GM12878 (cell line): Measurements from ENCODE around the gene SLX4IP. TPM values are rescaled to one million over a fixed set of nuclear protein-coding genes. Genes with fewer than 3 reads are reported as not detected.
A peak's percentile ranks its signal among the peaks of the same experiment; 100 is the strongest.

Experiments used
- ATAC-seq: fragments of 200-7000 bp; cut with Tn5 transposase; 3 replicates; pipeline ENCODE4 v1.9.1; 2020; ENCODE audit warnings: mild to moderate bottlenecking, moderate library complexity
- BruUV-seq: library from RNA; stranded (reverse); fragments of 400-500 nt; replicated peaks from 2 replicates; lab custom pipeline; 2021; lab: Mats Ljungman, UMichigan
- CTCF ChIA-PET: fragments of 300-600 bp; sonication (Branson Sonifier 250); formaldehyde crosslinking; extraction: SDS; loops from one replicate; lab custom pipeline; 2021; ENCODE audit warnings: inconsistent platforms; lab: Yijun Ruan, JAX
- POLR2A ChIA-PET: fragments of 350-600 bp; formaldehyde crosslinking; extraction: SDS; loops from one replicate; lab custom pipeline; 2021; ENCODE audit warnings: inconsistent platforms; lab: Charles Lee
- RAD21 ChIA-PET: fragments of 300-600 bp; sonication (Branson Sonifier 250); formaldehyde crosslinking; loops from one replicate; lab custom pipeline; 2023; ENCODE audit warnings: antibody characterized with exemption; ENCODE audit not compliant: unreplicated experiment; lab: Charles Lee
- SMC1A ChIA-PET: fragments of 300-600 bp; sonication (Branson Sonifier 250); formaldehyde crosslinking; loops from one replicate; lab custom pipeline; 2023; ENCODE audit not compliant: unreplicated experiment, uncharacterized antibody; lab: Charles Lee
- DNase-seq: peaks from one replicate; pipeline ENCODE4 v3.0.0-alpha.2; 2011; ENCODE audit warnings: low read depth, low spot score
- FAIRE-seq: peaks from 3 replicates; lab custom pipeline; 2011; peaks lifted over from hg19 to GRCh38; lab: Jason Lieb, UNC
- H2AFZ ChIP-seq: 2 replicates; pipeline ENCODE4 v1.6.0; 2011; ENCODE audit warnings: low read depth, low read length, control low read depth; ENCODE audit not compliant: control insufficient read depth
- H3K27ac ChIP-seq: 2 replicates; pipeline ENCODE4 v1.5.1; 2011; ENCODE audit warnings: control low read depth; ENCODE audit not compliant: control insufficient read depth, insufficient read depth
- H3K27me3 ChIP-seq, 2 experiments: replicated peaks in 1 of 2; 2 replicates each; pipeline versions ENCODE4 v1.6.0 to v1.6.1; 2011; ENCODE audit warnings: low read length in 1 of 2; ENCODE audit not compliant: control insufficient read depth in 2 of 2, insufficient read depth in 2 of 2
- H3K36me3 ChIP-seq, 2 experiments: 2 replicates each; pipeline ENCODE4 v1.5.1; 2011; ENCODE audit warnings: low read length in 1 of 2; ENCODE audit not compliant: control insufficient read depth in 2 of 2, insufficient read depth in 2 of 2
- H3K4me1 ChIP-seq: 2 replicates; pipeline ENCODE4 v1.6.1; 2011; ENCODE audit warnings: mild to moderate bottlenecking, low read length, moderate library complexity, mixed read lengths; ENCODE audit not compliant: control insufficient read depth, insufficient read depth
- H3K4me2 ChIP-seq: 2 replicates; pipeline ENCODE4 v1.6.0; 2011; ENCODE audit warnings: control low read depth; ENCODE audit not compliant: control insufficient read depth, insufficient read depth
- H3K4me3 ChIP-seq: fragments of 200-600 bp; sonication (generic); 2 replicates; pipeline ENCODE4 v1.5.1; 2016
- H3K79me2 ChIP-seq: 2 replicates; pipeline ENCODE4 v1.6.0; 2011; ENCODE audit warnings: low read length; ENCODE audit not compliant: control insufficient read depth, insufficient read depth
- H3K9ac ChIP-seq: 2 replicates; pipeline ENCODE4 v1.8.0; 2011; ENCODE audit warnings: low read length, control low read depth, mixed read lengths; ENCODE audit not compliant: control insufficient read depth, insufficient read depth
- H3K9me3 ChIP-seq: replicated peaks from 3 replicates; pipeline ENCODE4 v1.5.1; 2011; ENCODE audit warnings: mild to moderate bottlenecking, low read length; ENCODE audit not compliant: control insufficient read depth, insufficient read depth
- H4K20me1 ChIP-seq: 2 replicates; pipeline ENCODE4 v1.6.0; 2011; ENCODE audit not compliant: control insufficient read depth, insufficient read depth
- MTA3 ChIP-seq: IDR thresholded peaks from 2 replicates; pipeline ENCODE4 v1.6.1; 2012; ENCODE audit warnings: low read length, inconsistent platforms, borderline replicate concordance
- RCOR1 ChIP-seq: conservative IDR thresholded peaks from 2 replicates; pipeline ENCODE4 v1.6.1; 2012; ENCODE audit warnings: low read depth, low read length, improper control_type of control experiment
- SRF ChIP-seq, 2 experiments: IDR thresholded peaks; 2 replicates each; pipeline ENCODE4 v1.6.1; 2011; ENCODE audit warnings: low read depth in 2 of 2, low read length in 2 of 2, mild to moderate bottlenecking in 1 of 2, moderate library complexity in 1 of 2
- SUZ12 ChIP-seq: fragments of 200-600 bp; sonication (generic); IDR thresholded peaks from one replicate; pipeline ENCODE4 v1.6.1; 2018; ENCODE audit warnings: antibody characterized with exemption, mild to moderate bottlenecking; ENCODE audit not compliant: unreplicated experiment
- TARDBP ChIP-seq: IDR thresholded peaks from 2 replicates; pipeline ENCODE4 v1.6.1; 2016; ENCODE audit warnings: borderline replicate concordance
- WGBS: methylation state at CpG from one replicate; pipeline ENCODE4 v1.1.6; 2016; ENCODE audit warnings: low lambda C conversion rate; ENCODE audit not compliant: insufficient replicate concordance, insufficient coverage; ENCODE audit errors: missing lambda C conversion rate; 5-methylcytosine and 5-hydroxymethylcytosine counted together
- in situ Hi-C: fragments of 300-500 bp; cut with MboI; formaldehyde crosslinking; loops from 9 replicates; pipeline ENCODE4 v1.14.3; 2018; ENCODE audit warnings: mixed read lengths
- intact Hi-C: fragments of 100-400 bp; cut with micrococcal nuclease; formaldehyde crosslinking; loops from one replicate; pipeline ENCODE4 v1.14.2; 2022; ENCODE audit not compliant: unreplicated experiment
- polyA plus RNA-seq, 11 experiments: library from polyadenylated mRNA; depleted of rRNA in 4 of 11; unstranded in 6 of 11; stranded (reverse) in 5 of 11; fragments of >200 nt; fragmentation: Nextera tagmentation in 4 of 11; fragmentation: Illumina TruSeq in 1 of 11; extraction: Ambion mirVana in 4 of 11; extraction: Trizol in 1 of 11; gene quantifications; 1 replicate in 1 of 11; 2 replicates in 10 of 11; pipeline versions ENCODE4 v1.2.1 to v1.2.3, GENCODE V29; 2011 to 2016; ENCODE audit warnings: inconsistent platforms in 2 of 11, missing spikeins in 2 of 11, low read depth in 1 of 11
- total RNA-seq, 4 experiments: library from RNA; depleted of rRNA in 3 of 4; stranded (reverse); fragments of >200 nt in 3 of 4; fragmentation: Illumina TruSeq in 1 of 4; extraction: Trizol in 1 of 4; gene quantifications; 2 replicates each; pipeline versions ENCODE4 v1.2.1 to v1.2.3, GENCODE V29; 2013 to 2021
- TF ChIP-seq, protein P1 (sequence below): fragments of 450-650 bp; IDR thresholded peaks from 2 replicates; pipeline ENCODE4 v1.6.1; 2018; ENCODE audit warnings: borderline replicate concordance, mild to moderate bottlenecking; ENCODE audit not compliant: partially characterized antibody
- TF ChIP-seq, protein P2 (sequence below): fragments of 450-650 bp; IDR thresholded peaks from 2 replicates; pipeline ENCODE4 v1.6.1; 2016; ENCODE audit warnings: mild to moderate bottlenecking

Gene SLX4IP
- total and polyA plus RNA-seq, 10 of the 15 experiments (the other 5 are each of a cell fraction or from before 2014, with no cell fraction given) = 2.2 to 11.0 (median 6.3) TPM

DNA sequence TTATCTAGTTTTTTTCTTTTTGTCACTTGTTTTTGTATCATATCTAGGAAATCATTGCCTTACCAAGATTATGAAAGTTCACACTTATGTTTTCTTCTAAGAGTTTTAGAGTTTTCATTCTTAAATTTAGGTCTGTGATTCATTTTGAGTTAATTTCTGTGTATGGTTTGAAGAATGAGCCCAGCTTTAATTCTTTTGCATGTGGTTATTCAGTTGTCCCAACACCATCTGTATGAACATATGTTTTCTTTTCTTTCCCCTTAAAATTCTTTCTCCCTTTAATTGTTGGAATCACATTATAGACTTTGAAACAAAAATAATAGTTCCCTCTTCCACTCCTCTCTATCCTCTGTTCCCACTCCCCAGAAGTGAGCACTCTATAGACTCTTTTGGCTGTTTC lies 85.4 kb downstream of the SLX4IP start:
- H3K4me2 ChIP-seq = no peak overlapping the region

DNA sequence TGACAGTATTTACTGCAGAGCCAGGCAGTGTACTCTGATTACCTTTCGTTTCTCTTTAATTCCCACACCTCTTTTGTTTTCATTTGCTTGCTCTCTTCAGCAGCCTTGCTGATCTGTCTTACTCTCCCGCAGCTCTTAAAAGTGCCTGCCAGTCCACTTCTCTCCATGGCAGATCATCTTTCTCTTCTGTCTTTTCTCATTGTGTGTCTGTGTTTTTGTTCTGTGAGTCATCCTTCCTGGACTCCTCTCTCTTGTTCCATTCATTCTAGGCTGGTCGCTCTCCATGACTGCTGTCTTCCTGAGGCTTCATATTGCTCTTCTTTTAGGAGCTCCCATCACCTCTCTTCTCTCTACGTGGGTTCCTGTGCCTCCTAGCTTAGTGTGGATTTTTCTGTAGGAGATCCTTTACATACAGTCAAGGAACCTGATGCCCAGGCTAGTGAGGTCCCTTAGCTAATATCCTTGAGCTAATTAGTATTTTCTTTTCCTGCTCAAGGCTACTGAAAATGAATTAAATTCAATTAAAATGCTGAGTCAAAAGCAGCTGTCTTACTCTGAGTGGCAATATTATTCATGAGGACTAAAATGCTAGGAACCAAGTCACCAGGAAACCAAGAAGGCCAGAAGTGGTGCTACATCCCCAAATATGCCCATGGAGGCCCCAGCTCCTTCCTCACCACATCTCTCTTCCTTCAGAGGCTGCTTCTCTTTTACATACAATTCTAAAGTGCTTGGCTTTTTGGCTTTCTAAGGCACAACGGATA lies 86.1 kb downstream of the SLX4IP start:
- DNase-seq (no peak), ATAC-seq (peak; percentile 35), FAIRE-seq (no peak)
- ChIA-PET SMC1A (interaction anchor here (0.7 to 1.5 kb wide), 6 partner anchors 8 to 184 kb away, joined by 3 to 6 read pairs (median 3); no protein-coding TSS in a partner anchor), RAD21 (interaction anchor here (1.3 to 2.2 kb wide), 3 partner anchors 9 to 31 kb away, joined by 3 to 13 read pairs (median 5); no protein-coding TSS in a partner anchor), POLR2A (interaction anchor here (1.0 kb wide), 1 partner anchor 27 kb away, joined by 3 read pairs; no protein-coding TSS in a partner anchor), CTCF (interaction anchor here (0.6 to 1.8 kb wide), 3 partner anchors 8 to 16 kb away, joined by 3 to 14 read pairs (median 4); no protein-coding TSS in a partner anchor)
- in situ Hi-C loops = no loop called here
- H4K20me1 ChIP-seq = no peaks in the 10 kb centered on the region
- intact Hi-C loops = no loop called here
- no peak overlapping the region for H3K9ac ChIP-seq
- no peaks in the 10 kb centered on the region for H3K79me2 ChIP-seq
- 74% methylated on average over 5 of the region's 5 CpGs for WGBS
- H3K9me3 ChIP-seq = no peaks in the 10 kb centered on the region
- H3K4me1 ChIP-seq = peaks cover 9% of the 10 kb centered on the region
- peaks cover 0 to 2% of the 10 kb centered on the region in 2 experiments; a peak in 1 of 4 replicates for H3K36me3 ChIP-seq
- H3K4me3 ChIP-seq = no peak overlapping the region
- H3K27ac ChIP-seq = no peak overlapping the region
- no peak overlapping the region for H3K4me2 ChIP-seq
- no TSS peak for BruUV-seq
- no peak overlapping the region for H2AFZ ChIP-seq
- no peaks in the 10 kb centered on the region for H3K27me3 ChIP-seq
- TF ChIP-seq MTA3 = no peak
- TF ChIP-seq TARDBP = no peak
- TF ChIP-seq, protein P1, sequence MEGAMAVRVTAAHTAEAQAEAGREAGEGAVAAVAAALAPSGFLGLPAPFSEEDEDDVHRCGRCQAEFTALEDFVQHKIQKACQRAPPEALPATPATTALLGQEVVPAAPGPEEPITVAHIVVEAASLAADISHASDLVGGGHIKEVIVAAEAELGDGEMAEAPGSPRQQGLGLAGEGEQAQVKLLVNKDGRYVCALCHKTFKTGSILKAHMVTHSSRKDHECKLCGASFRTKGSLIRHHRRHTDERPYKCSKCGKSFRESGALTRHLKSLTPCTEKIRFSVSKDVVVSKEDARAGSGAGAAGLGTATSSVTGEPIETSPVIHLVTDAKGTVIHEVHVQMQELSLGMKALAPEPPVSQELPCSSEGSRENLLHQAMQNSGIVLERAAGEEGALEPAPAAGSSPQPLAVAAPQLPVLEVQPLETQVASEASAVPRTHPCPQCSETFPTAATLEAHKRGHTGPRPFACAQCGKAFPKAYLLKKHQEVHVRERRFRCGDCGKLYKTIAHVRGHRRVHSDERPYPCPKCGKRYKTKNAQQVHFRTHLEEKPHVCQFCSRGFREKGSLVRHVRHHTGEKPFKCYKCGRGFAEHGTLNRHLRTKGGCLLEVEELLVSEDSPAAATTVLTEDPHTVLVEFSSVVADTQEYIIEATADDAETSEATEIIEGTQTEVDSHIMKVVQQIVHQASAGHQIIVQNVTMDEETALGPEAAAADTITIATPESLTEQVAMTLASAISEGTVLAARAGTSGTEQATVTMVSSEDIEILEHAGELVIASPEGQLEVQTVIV = peak; percentile 25

More for the DNA sequence above, 85.4 kb downstream of the SLX4IP start:
- H3K4me1 ChIP-seq = peaks cover 15% of the 10 kb centered on the region
- in situ Hi-C loops = no loop called here
- TF ChIP-seq SRF (IDR thresholded peaks at IDR 0.05; ENCODE audit: low read depth in 2 of 2, low read length in 2 of 2) (no peak), RCOR1 (no peak), SUZ12 (no peak)
- TF ChIP-seq, protein P2, sequence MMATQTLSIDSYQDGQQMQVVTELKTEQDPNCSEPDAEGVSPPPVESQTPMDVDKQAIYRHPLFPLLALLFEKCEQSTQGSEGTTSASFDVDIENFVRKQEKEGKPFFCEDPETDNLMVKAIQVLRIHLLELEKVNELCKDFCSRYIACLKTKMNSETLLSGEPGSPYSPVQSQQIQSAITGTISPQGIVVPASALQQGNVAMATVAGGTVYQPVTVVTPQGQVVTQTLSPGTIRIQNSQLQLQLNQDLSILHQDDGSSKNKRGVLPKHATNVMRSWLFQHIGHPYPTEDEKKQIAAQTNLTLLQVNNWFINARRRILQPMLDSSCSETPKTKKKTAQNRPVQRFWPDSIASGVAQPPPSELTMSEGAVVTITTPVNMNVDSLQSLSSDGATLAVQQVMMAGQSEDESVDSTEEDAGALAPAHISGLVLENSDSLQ = no peak
- TF ChIP-seq, all 136 proteins: peak for 0
- H4K20me1 ChIP-seq = no peaks in the 10 kb centered on the region
- no peaks in the 10 kb centered on the region for H3K36me3 ChIP-seq
- ATAC-seq (no peak), FAIRE-seq (no peak), DNase-seq (no peak)
- H3K79me2 ChIP-seq = no peaks in the 10 kb centered on the region
- POLR2A ChIA-PET = no interaction called here
- no peak overlapping the region for H3K4me3 ChIP-seq
- RAD21 ChIA-PET = interaction anchor here (1.3 to 2.2 kb wide), 2 partner anchors 8 to 30 kb away, joined by 3 to 13 read pairs; no protein-coding TSS in a partner anchor
- SMC1A ChIA-PET = interaction anchor here (0.9 to 1.5 kb wide), 3 partner anchors 48 to 184 kb away, joined by 3 read pairs; no protein-coding TSS in a partner anchor
- intact Hi-C loops = no loop called here
- no TSS peak for BruUV-seq
- no peaks in the 10 kb centered on the region for H3K27me3 ChIP-seq
- H3K9ac ChIP-seq = no peak overlapping the region
- no peak overlapping the region for H3K27ac ChIP-seq
- H3K9me3 ChIP-seq = no peaks in the 10 kb centered on the region
- no peak overlapping the region for H2AFZ ChIP-seq
- CTCF ChIA-PET = interaction anchor here (1.8 kb wide), 1 partner anchor 17 kb away, joined by 14 read pairs; no protein-coding TSS in a partner anchor
